ENCODE measurements around the gene DGKA. TPM values are rescaled to one million over a fixed set of nuclear protein-coding genes. Genes with fewer than 3 reads are reported as not detected.
"Not testable (repeated sequence)": the region's sequence is repeated elsewhere in the genome, so short reads cannot be mapped to it uniquely, and the experiment has no call there.

DGKA gene
- total RNA-seq, 2 experiments from 2014 or later: 341 to 385 TPM

GRCh38 chr12:55979069-55979468 lies 48.1 kb downstream of the DGKA start:
- DNase-seq (no peak), ATAC-seq (no peak)
- Mint-ChIP-seq H3K9me3 (ENCODE audit: low read depth) (no peaks in the 10 kb centered on the region), H3K27ac (no peak overlapping the region), H3K27me3 (no peaks in the 10 kb centered on the region), H3K4me3 (no peak overlapping the region), H3K4me1 (peaks cover 19% of the 10 kb centered on the region), H3K36me3 (ENCODE audit: low read depth) (peaks cover 12% of the 10 kb centered on the region)
- ChIA-PET POLR2A (no interaction called here), CTCF (interaction anchor here (0.5 to 1.0 kb wide), 3 partner anchors 15 to 40 kb away, joined by 3 read pairs; no protein-coding TSS in a partner anchor)
- intact Hi-C loops (cut with DNase I, micrococcal nuclease): no loop called here

DNA sequence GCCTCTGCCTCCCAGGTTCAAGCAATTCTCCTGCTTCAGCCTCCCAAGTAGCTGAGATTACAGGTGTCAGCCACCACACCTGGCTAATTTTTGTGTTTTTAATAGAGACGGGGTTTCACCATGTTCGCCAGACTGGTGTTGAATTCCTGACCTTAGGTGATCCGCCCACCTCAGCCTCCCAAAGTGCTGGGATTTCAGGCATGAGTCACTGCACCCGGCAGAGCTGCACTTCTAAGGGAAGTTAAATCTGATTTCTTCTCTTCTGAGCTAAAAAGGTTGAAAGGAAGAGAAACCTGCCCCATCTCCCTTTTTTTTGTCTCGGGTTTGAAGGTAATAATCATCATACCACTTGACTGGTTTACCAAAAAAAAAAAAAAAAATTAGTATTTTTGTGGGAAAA lies 50.9 kb downstream of the DGKA start:
- H3K27ac Mint-ChIP-seq; intact Hi-C loops (cut with DNase I, micrococcal nuclease): not testable (repeated sequence)

DNA sequence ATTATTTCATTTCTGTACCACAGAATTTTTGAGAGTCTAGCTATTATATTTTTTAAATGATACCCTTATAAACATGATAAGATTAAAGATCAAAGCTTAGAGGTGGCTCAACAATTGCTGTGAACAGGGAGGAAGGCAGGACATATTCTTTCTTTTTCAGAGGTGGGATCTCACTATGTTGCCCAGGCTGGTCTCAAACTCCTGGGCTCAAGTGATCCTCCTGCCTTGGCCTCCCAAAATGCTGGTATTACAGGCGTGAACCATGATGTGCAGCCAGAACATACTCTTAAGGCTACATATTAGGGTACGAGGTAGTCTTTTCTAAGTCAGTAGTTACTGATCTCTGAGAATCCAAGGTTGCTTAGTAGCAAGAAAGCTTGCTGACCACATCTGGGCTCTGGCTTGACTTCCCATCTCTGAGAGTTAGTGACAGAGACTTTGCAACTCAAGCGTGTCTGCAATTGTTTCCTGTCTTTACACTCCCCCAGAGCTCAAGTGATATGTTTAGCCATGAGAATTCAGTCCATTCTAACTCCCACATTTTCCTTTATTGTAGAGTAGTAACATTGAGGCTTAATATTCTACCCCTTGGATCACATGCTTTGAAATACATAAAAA lies 51.5 kb downstream of the DGKA start:
- POLR2A ChIA-PET: interaction anchor here (0.6 to 1.6 kb wide), 4 partner anchors 9 to 153 kb away, joined by 4 to 7 read pairs (median 5); partner anchors contain the start of genes DNAJC14 and RAB5B
- intact Hi-C loops (cut with DNase I, micrococcal nuclease): no loop called here
- H3K36me3 Mint-ChIP-seq (ENCODE audit: low read depth): peaks cover 22% of the 10 kb centered on the region
- no peak overlapping the region for H3K27ac Mint-ChIP-seq
- ATAC-seq: no peak
- no peak for DNase-seq
- no peaks in the 10 kb centered on the region for H3K9me3 Mint-ChIP-seq (ENCODE audit: low read depth)
- peaks cover 10% of the 10 kb centered on the region for H3K4me1 Mint-ChIP-seq
- H3K27me3 Mint-ChIP-seq: no peaks in the 10 kb centered on the region
- no peak overlapping the region for H3K4me3 Mint-ChIP-seq
- CTCF ChIA-PET: interaction anchor here (1.0 to 7.1 kb wide), 9 partner anchors 9 to 245 kb away, joined by 3 to 57 read pairs (median 4); partner anchors contain the start of genes RAB5B and SUOX

More for the DNA sequence above, 50.9 kb downstream of the DGKA start:
- not testable (repeated sequence) for H3K9me3 Mint-ChIP-seq (ENCODE audit: low read depth); H3K4me3 Mint-ChIP-seq; DNase-seq; ATAC-seq; H3K27me3 Mint-ChIP-seq
- ChIA-PET CTCF (interaction anchor here (1.0 to 7.1 kb wide), 7 partner anchors 8 to 243 kb away, joined by 3 to 57 read pairs (median 5); partner anchors contain the start of genes RAB5B and SUOX), POLR2A (interaction anchor here (0.6 to 1.6 kb wide), 5 partner anchors 8 to 152 kb away, joined by 4 to 7 read pairs (median 4); partner anchors contain the start of genes DNAJC14 and RAB5B)
- Mint-ChIP-seq H3K4me1 (peaks cover 15% of the 10 kb centered on the region), H3K36me3 (ENCODE audit: low read depth) (peaks cover 21% of the 10 kb centered on the region)

DNA sequence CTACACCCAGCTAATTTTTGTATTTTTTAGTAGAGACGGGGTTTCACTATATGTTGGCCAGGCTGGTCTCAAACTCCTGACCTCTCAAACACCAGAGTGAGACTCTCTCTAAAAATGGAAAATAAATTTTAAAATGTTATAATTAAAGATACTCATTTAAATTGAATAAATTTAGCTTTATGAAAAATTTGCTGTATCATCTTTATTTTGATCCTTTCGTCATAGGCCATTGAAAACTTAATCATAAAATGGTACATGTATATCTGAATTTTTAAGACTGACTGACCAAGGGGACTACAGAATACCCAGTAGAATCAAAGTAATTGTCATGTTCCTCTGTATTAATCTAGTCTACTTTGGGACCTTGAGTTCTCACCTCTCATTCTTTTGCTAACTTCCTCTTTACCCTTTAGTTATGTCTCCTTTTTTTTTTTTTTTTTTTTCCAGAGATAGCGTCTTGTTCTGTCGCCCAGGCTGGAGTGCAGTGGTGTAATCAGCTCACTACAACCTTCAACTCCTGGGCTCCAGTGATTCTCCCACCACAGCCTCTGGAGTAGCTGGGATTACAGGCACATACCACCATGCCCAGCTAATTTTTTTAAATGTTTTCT lies 52.4 kb downstream of the DGKA start:
- no peaks in the 10 kb centered on the region for H3K9me3 Mint-ChIP-seq (ENCODE audit: low read depth)
- DNase-seq (no peak), ATAC-seq (no peak)
- ChIA-PET CTCF (interaction anchor here (0.6 to 7.1 kb wide), 7 partner anchors 10 to 245 kb away, joined by 3 to 57 read pairs (median 3); partner anchors contain the start of genes RAB5B and SUOX), POLR2A (interaction anchor here (1.6 kb wide), 1 partner anchor 10 kb away, joined by 7 read pairs; the partner anchor contains the start of gene RAB5B)
- no peak overlapping the region for H3K27ac Mint-ChIP-seq
- H3K4me3 Mint-ChIP-seq: no peak overlapping the region
- intact Hi-C loops (cut with DNase I, micrococcal nuclease): no loop called here
- no peaks in the 10 kb centered on the region for H3K27me3 Mint-ChIP-seq
- peaks cover 6% of the 10 kb centered on the region for H3K4me1 Mint-ChIP-seq
- H3K36me3 Mint-ChIP-seq (ENCODE audit: low read depth): peaks cover 26% of the 10 kb centered on the region

GRCh38 chr12:55984861-55985260 lies 53.9 kb downstream of the DGKA start:
- H3K4me3 Mint-ChIP-seq: no peak overlapping the region
- ATAC-seq (no peak), DNase-seq (no peak)
- peaks cover 5% of the 10 kb centered on the region for H3K4me1 Mint-ChIP-seq
- H3K9me3 Mint-ChIP-seq (ENCODE audit: low read depth): no peaks in the 10 kb centered on the region
- no peaks in the 10 kb centered on the region for H3K27me3 Mint-ChIP-seq
- intact Hi-C loops (cut with DNase I, micrococcal nuclease): no loop called here
- H3K36me3 Mint-ChIP-seq (ENCODE audit: low read depth): peaks cover 33% of the 10 kb centered on the region
- no peak overlapping the region for H3K27ac Mint-ChIP-seq
- CTCF ChIA-PET: interaction anchor here (1.3 to 7.1 kb wide), 3 partner anchors 11 to 246 kb away, joined by 5 to 57 read pairs (median 6); partner anchors contain the start of genes RAB5B and SUOX
- POLR2A ChIA-PET: no interaction called here

- no peak for ATAC-seq
- H3K27me3 Mint-ChIP-seq: no peaks in the 10 kb centered on the region
- no peaks in the 10 kb centered on the region for H3K9me3 Mint-ChIP-seq (ENCODE audit: low read depth)
- peaks cover 5% of the 10 kb centered on the region for H3K4me1 Mint-ChIP-seq
- ChIA-PET CTCF (interaction anchor here (0.7 to 7.1 kb wide), 4 partner anchors 11 to 247 kb away, joined by 3 to 57 read pairs (median 6); partner anchors contain the start of genes RAB5B and SUOX), POLR2A (interaction anchor here (0.6 kb wide), 1 partner anchor 167 kb away, joined by 3 read pairs; the partner anchor contains the start of gene ORMDL2)
- no peak for DNase-seq
- H3K27ac Mint-ChIP-seq: no peak overlapping the region
- H3K4me3 Mint-ChIP-seq: no peak overlapping the region
- intact Hi-C loops (cut with DNase I, micrococcal nuclease): no loop called here
- peaks cover 36% of the 10 kb centered on the region for H3K36me3 Mint-ChIP-seq (ENCODE audit: low read depth)
Observed at GRCh38 chr12:55985341-55985740, 54.4 kb downstream of the DGKA start.

GRCh38 chr12:55985976-55986375 lies 55.0 kb downstream of the DGKA start:
- DNase-seq; H3K4me1 Mint-ChIP-seq; H3K4me3 Mint-ChIP-seq; H3K27me3 Mint-ChIP-seq; H3K9me3 Mint-ChIP-seq (ENCODE audit: low read depth); ATAC-seq; intact Hi-C loops (cut with DNase I, micrococcal nuclease); H3K27ac Mint-ChIP-seq: not testable (repeated sequence)
- peaks cover 37% of the 10 kb centered on the region for H3K36me3 Mint-ChIP-seq (ENCODE audit: low read depth)
- POLR2A ChIA-PET: interaction anchor here (0.6 kb wide), 1 partner anchor 168 kb away, joined by 3 read pairs; the partner anchor contains the start of gene ORMDL2
- CTCF ChIA-PET: interaction anchor here (0.7 to 7.1 kb wide), 3 partner anchors 8 to 14 kb away, joined by 3 to 57 read pairs (median 3); partner anchors contain the start of gene SUOX

GRCh38 chr12:55991110-55991509 lies 60.1 kb downstream of the DGKA start:
- intact Hi-C loops (cut with DNase I, micrococcal nuclease): no loop called here
- peaks cover 39% of the 10 kb centered on the region for H3K36me3 Mint-ChIP-seq (ENCODE audit: low read depth)
- DNase-seq: no peak
- ChIA-PET CTCF (interaction anchor here (0.7 to 1.5 kb wide), 7 partner anchors 10 to 358 kb away, joined by 3 to 5 read pairs (median 3); partner anchors contain the start of gene RAB5B), POLR2A (no interaction called here)
- no peak overlapping the region for H3K27ac Mint-ChIP-seq
- no peak for ATAC-seq
- H3K27me3 Mint-ChIP-seq: no peaks in the 10 kb centered on the region
- H3K4me1 Mint-ChIP-seq: peaks cover 7% of the 10 kb centered on the region
- no peaks in the 10 kb centered on the region for H3K9me3 Mint-ChIP-seq (ENCODE audit: low read depth)
- no peak overlapping the region for H3K4me3 Mint-ChIP-seq

DNA sequence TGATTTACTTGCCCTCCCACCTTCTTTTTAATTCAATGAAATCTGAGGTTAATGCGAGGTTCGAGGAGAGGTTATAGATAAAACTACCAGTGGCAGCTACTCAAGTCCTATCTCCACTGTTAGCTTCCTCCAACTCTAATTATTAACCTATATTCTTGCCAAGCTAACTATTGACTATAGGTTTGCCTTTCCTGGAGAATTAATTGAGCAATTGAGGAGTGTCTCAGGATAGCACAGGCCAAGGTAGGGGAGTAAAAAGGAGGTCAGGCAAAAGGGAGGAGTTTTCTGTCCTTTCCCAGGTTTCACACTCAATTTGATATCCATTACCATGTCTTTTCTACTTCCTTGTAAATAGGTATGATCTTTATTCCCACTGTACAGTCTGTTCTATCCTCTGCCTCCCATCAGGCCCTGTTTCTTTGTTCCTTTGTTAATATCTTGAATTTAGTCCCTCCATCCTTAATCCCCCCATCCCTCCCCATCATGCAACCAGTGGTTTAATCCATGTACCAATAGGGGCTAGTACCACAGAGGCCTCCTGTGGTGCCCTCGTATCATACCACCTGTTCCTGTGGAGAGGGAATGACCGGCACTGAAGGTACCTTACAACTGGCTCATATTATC lies 62.4 kb downstream of the DGKA start:
- CTCF ChIA-PET: interaction anchor here (0.6 to 1.2 kb wide), 4 partner anchors 12 to 56 kb away, joined by 3 to 4 read pairs (median 3); no protein-coding TSS in a partner anchor
- H3K27ac Mint-ChIP-seq: peak overlapping the region; percentile 5
- POLR2A ChIA-PET: no interaction called here
- intact Hi-C loops (cut with DNase I, micrococcal nuclease): no loop called here
- ATAC-seq (no peak), DNase-seq (no peak)
- H3K27me3 Mint-ChIP-seq: peaks cover 2% of the 10 kb centered on the region
- H3K4me3 Mint-ChIP-seq: no peak overlapping the region
- H3K36me3 Mint-ChIP-seq (ENCODE audit: low read depth): peaks cover 32% of the 10 kb centered on the region
- peaks cover 14% of the 10 kb centered on the region for H3K4me1 Mint-ChIP-seq
- no peaks in the 10 kb centered on the region for H3K9me3 Mint-ChIP-seq (ENCODE audit: low read depth)

- CTCF ChIA-PET: interaction anchor here (0.7 to 5.8 kb wide), 33 partner anchors 11 to 646 kb away, joined by 3 to 69 read pairs (median 5); partner anchors contain the start of genes IKZF4, PA2G4 and RAB5B
- H3K27me3 Mint-ChIP-seq: peaks cover 3% of the 10 kb centered on the region
- H3K4me1 Mint-ChIP-seq: peaks cover 20% of the 10 kb centered on the region
- no peaks in the 10 kb centered on the region for H3K9me3 Mint-ChIP-seq (ENCODE audit: low read depth)
- H3K4me3 Mint-ChIP-seq: no peak overlapping the region
- POLR2A ChIA-PET: interaction anchor here (0.7 to 1.3 kb wide), 3 partner anchors 49 to 271 kb away, joined by 3 to 6 read pairs (median 3); no protein-coding TSS in a partner anchor
- H3K36me3 Mint-ChIP-seq (ENCODE audit: low read depth): peaks cover 22% of the 10 kb centered on the region
- intact Hi-C loops (cut with DNase I, micrococcal nuclease): no loop called here
- DNase-seq (no peak), ATAC-seq (no peak)
- no peak overlapping the region for H3K27ac Mint-ChIP-seq
Observed at GRCh38 chr12:55995366-55995765, 64.4 kb downstream of the DGKA start.
